GM13976 (cell line): Measurements from ENCODE around the gene ENOX1.

Experiments used
- DNase-seq: peaks from one replicate; pipeline ENCODE4 v3.0.0; 2012; ENCODE audit warnings: low spot score
- in situ Hi-C: fragments of 300-500 bp; cut with MboI; formaldehyde crosslinking; loops from one replicate; pipeline ENCODE4 v1.12.0; 2022; ENCODE audit warnings: low sequenced_read_pairs, mixed read lengths, inconsistent platforms; ENCODE audit not compliant: unreplicated experiment
- TF ChIP-seq, protein P1 (sequence below): IDR thresholded peaks from 2 replicates; pipeline ENCODE4 v1.5.1; 2012; ENCODE audit warnings: borderline replicate concordance, mild to moderate bottlenecking; ENCODE audit not compliant: insufficient read depth; ENCODE audit errors: extremely low read depth, missing control alignments, control extremely low read depth

ENOX1 gene

DNA sequence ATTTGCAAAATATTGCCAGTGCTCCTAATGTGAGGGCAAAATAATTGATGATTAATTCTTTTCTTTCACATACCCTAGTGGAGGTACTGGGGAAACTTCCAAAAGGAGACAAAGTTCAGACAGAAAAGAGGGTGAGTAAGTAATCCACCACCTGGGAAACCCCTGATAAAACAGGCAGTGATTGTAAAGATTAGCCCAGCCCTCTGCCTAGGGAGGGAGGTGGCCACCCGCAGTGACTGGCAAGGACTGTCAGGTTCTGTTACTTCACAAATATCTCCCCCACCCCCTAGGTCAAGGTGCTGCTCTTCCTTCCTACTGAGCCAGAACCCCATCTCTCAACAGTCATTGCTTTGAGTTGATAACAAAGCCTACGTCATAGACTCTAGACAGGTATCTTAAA lies 523.7 kb downstream of the ENOX1 start:
- DNase-seq: no peak
- TF ChIP-seq, protein P1, sequence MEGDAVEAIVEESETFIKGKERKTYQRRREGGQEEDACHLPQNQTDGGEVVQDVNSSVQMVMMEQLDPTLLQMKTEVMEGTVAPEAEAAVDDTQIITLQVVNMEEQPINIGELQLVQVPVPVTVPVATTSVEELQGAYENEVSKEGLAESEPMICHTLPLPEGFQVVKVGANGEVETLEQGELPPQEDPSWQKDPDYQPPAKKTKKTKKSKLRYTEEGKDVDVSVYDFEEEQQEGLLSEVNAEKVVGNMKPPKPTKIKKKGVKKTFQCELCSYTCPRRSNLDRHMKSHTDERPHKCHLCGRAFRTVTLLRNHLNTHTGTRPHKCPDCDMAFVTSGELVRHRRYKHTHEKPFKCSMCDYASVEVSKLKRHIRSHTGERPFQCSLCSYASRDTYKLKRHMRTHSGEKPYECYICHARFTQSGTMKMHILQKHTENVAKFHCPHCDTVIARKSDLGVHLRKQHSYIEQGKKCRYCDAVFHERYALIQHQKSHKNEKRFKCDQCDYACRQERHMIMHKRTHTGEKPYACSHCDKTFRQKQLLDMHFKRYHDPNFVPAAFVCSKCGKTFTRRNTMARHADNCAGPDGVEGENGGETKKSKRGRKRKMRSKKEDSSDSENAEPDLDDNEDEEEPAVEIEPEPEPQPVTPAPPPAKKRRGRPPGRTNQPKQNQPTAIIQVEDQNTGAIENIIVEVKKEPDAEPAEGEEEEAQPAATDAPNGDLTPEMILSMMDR: no peak
- in situ Hi-C loops: no loop called here

- TF ChIP-seq, protein P1: no peak
- DNase-seq: no peak
- in situ Hi-C loops: no loop called here
Observed at GRCh38 chr13:43260999-43261398, 525.8 kb downstream of the ENOX1 start.

DNA sequence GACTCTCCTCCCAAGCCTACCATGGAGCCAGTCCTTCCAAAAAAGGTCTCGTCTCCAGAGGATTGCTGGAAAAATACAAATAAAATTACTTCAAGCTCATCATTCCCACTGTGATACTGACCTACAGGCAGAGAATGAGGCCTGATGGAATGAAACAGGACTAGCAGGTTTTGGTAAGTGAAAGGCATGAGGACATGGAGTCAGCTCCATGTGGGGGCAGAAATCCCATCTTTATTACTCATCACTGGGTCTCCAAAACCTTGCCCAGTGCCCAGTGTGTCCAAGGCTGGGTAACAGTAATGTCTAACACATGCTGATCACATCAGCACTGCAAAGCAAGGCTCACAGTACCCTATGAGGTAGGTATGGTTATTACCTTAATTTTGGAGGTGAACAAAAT lies 528.0 kb downstream of the ENOX1 start:
- in situ Hi-C loops: no loop called here
- TF ChIP-seq, protein P1: no peak
- DNase-seq: no peak

DNA sequence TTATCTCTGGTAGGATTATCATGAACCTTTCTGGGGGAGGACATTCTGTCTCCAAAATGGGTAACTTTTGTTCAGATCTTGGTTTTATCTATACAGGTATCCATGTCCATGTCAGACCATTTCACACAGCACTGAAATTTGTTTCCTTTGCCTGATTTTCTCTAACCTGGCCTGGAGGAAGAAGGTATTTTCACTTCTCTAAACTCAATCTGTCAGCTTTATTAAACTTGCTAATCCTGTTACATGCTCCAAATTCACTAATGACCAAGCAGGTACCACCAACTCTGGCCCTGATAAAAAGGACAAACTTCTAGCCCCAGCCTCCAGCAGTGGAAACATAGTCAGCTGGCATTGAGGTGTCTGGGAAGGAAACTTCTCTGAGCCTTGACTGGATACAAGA lies 529.0 kb downstream of the ENOX1 start:
- DNase-seq: no peak
- TF ChIP-seq, protein P1: no peak
- in situ Hi-C loops: no loop called here

DNA sequence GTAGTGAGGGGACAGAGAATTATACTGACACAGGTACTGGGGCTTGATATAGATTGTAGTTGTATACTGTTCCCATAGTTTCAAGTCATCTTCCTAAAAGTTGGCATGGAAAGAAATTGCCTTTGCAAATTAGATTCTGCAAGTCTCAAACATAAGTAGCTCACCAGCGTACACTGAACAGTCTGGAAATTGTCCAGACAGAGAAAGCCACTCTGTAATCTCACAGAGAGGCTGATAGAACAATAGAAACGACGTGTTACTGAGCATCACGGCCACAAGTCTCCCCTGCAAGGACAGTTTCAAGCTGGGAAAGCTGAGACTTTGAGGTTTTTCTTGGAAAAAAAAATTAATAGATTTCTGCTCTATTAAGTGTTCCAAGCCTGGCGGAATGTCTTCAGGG lies 534.8 kb downstream of the ENOX1 start:
- TF ChIP-seq, protein P1: no peak
- in situ Hi-C loops: no loop called here
- no peak for DNase-seq

GRCh38 chr13:43246382-43246781 lies 540.4 kb downstream of the ENOX1 start:
- no peak for DNase-seq
- TF ChIP-seq, protein P1: no peak
- in situ Hi-C loops: no loop called here
